LoVo (cell line): ENCODE measurements around the gene SMIM22.

Experiments used
- DNase-seq: peaks from one replicate; pipeline ENCODE4 v3.0.0-alpha.2; 2016; ENCODE audit warnings: low spot score

The SMIM22 gene

DNA sequence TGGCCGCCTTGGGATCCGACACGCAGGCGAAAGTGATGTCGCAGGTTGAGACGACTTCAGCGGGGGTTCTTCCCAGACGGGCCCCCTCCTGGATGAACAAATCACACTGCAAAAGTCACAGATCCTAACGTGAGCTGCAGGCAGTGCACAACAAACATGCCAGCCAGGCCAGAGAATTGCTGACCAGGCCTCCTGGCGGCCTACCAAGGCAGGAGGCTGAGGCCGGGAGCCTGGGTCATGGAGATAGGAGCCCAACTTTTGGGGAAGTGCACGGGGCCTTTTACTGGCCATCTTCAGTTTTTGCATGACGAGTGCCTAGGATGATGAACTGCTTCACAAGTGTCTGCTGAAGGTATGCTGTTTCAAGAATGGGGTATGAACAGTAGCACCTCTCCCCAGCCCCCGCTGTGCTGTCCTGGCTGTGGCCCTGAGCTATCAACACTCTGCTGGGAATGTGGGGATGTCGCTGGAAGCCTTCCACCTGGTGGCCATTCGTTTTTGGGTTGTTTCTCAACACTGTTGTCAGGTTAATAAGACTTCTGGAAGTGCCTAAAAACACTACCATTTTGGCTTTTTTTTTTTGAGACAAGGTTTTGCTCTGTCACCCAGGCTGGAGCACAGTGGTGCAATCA, 19.5 kb downstream of the SMIM22 start:
- DNase-seq: no peak

- DNase-seq: no peak
Measured at GRCh38 chr16:4820652-4821051, 25.5 kb downstream of the SMIM22 start.

DNA sequence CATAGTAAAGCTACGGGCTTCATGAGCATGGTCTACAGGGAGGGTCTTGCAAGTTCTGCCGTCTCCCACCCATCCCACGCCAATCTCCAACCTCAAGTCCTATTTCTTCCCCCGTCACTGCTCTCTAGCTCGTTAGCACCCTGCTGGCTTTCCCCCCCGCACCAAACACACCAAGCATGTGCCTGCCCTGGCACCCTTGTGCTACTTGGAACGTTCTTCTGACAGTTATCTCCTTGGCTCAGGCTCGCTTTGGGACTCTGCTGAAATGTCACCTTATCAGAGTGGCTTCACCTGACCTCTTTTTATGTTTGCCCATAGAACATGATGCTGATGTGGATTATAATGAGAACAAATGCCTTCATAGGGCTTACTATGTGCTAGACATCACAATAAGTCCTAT, 30.0 kb downstream of the SMIM22 start:
- no peak for DNase-seq

- no peak for DNase-seq
Measured at GRCh38 chr16:4826526-4826925, 31.4 kb downstream of the SMIM22 start.

- no peak for DNase-seq
Measured at GRCh38 chr16:4826980-4827379, 31.8 kb downstream of the SMIM22 start.

- no peak for DNase-seq
Measured at GRCh38 chr16:4828567-4829321, 33.6 kb downstream of the SMIM22 start.

- DNase-seq: no peak
Measured at GRCh38 chr16:4830408-4830807, 35.2 kb downstream of the SMIM22 start.

DNA sequence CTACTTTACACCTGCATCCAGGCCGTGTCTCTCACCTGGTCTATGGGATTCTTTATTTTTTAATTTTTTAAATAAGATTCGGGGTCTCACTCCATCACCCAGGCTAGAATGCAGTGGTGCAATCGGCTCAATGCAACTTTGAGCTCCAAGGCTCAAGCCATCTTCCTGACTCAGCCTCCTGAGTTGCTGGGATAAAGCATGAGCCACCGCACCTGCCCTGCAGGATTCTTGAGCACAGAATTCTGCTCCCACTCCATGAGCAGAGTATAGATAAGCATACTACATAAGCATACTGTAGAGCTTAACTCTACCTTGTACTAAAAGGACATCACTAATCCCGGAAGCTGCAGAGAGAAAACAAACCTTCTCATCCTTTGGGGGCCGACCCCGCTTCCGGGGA, 36.4 kb downstream of the SMIM22 start:
- DNase-seq: no peak

DNA sequence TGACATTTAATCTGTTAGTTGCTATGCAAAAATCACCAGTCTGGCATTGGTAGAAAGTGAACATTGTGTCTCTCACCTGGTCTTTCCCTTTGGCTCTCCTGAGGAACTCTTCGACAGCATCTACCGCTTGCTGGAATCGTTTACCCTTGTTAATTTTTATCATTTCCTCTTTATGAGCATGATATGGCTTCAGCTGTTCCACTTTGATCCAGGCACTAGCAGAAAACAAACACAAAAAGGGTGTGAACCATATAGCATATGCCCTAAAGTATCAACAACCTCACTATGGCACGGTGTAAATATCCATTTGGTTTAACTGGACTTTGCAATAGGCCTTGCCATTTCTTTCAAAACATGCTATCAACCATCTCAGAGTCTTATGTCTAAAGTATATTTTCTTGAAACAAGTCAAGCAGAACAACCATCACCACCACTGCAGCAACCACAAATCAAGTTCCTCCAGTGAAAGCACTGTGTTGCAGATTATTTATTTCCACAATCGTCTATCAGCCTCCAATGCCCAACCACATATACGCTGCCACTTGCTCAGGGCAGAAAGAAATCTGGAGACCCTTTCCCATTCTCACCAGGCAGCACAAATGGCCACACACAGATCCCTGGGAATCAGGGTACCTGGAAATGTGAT, 37.7 kb downstream of the SMIM22 start:
- DNase-seq: no peak

DNA sequence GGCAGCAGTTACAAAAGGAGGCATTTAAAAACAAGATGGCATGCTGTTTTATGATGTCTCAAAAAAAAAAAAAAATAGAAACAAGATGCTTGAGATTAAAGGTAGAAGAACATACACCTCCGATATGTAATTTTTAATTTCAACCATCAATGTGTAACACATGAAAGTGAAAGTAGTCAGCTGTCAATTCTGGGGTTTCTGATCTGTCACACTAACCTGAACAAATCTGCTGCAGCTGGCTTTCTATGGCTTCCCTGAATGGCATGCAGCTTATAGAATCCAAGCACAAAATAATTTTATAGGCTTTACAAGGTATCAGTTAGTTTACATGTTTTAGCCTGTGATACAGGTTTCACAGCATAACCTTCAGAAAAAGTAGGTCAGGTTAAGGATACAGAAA, 38.4 kb downstream of the SMIM22 start:
- DNase-seq: no peak

DNA sequence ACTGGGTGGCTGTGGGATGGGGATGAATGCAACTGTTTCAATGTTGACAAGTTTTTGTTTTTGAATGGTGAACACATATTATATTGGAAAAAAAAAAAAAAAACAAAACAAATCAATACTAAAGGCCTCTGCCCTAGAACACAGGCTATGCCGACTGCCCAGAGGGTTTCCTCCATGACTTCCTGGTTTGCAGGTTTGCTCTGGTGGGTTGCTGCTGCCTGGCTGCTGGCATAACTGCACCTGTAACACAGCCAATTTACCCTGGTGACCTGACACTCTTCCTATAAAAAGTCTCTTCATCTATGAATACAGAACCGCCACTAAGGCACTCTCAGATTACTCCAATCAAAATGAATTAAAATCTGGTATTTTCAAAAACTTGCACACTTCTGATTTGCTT, 41.6 kb downstream of the SMIM22 start:
- no peak for DNase-seq

DNA sequence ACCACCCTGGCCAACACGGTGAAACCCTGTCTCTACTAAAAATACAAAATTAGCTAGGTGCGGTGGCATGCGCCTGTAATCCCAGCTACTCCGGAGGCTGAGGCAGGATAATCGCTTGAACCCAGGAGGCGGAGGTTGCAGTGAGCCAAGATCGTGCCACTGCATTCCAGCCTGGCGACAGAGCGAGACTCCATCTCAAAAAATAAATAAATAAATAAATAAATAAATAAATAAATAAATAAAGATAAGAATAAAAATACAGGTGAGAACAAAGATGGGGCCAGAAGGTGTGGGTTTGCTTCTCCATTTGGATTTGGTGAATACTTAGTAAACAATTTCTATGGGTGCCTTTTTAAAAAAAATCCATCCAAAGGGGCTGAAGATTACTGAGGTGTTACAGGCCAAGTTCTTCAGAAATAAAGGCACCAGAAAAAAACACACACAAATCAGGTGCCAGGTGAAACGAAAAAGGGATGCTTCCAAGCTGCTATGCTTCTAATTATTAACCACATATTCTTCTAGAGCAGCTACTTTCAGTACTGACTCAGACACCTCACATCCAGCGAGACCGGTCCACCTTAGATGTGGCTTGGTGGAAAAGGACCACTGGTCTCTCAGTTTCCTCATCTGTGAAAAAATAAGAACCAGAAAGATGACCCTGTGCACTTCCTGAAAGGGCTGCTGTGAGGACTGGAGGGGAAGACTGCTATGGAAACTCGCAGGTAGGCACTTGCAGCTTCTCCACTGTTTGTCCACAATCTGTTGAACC, 42.7 kb downstream of the SMIM22 start:
- no peak for DNase-seq

- DNase-seq: no peak
Measured at GRCh38 chr16:4839942-4840341, 44.8 kb downstream of the SMIM22 start.

- no peak for DNase-seq
Measured at GRCh38 chr16:4840984-4841383, 45.8 kb downstream of the SMIM22 start.
